HL-60 (cell line): ENCODE results near the gene DVL1.

Experiments
- CTCF ChIP-seq: IDR thresholded peaks from one replicate; pipeline ENCODE4 v1.5.1; 2011; ENCODE audit warnings: low read length, control low read depth, inconsistent platforms; ENCODE audit not compliant: insufficient read depth
- POLR2AphosphoS5 ChIP-seq: IDR thresholded peaks from 2 replicates; pipeline ENCODE4 v1.6.1; 2012; ENCODE audit warnings: low read depth
- REST ChIP-seq: IDR thresholded peaks from 2 replicates; pipeline ENCODE4 v1.6.1; 2012; ENCODE audit warnings: low read depth; ENCODE audit not compliant: insufficient replicate concordance

- no peak for TF ChIP-seq CTCF
- no peak for TF ChIP-seq REST
- TF ChIP-seq POLR2AphosphoS5 = no peak
These were observed 7.1 kb downstream of the DVL1 start for GRCh38 chr1:1342061-1342562.
